B cell (primary cell): ENCODE data around the gene COLQ. TPM values are rescaled to one million over a fixed set of nuclear protein-coding genes. Genes with fewer than 3 reads are reported as not detected.

Experiments used
- ATAC-seq: fragments of 200-7000 bp; cut with Tn5 transposase; one replicate; pipeline ENCODE4 v1.10.0; 2021; ENCODE audit warnings: low read depth, mild to moderate bottlenecking, moderate number of reproducible peaks, moderate library complexity
- CTCF ChIA-PET: fragments of 350-600 bp; sonication (Branson Sonifier 250); formaldehyde crosslinking; loops from one replicate; lab custom pipeline; 2021; ENCODE audit warnings: antibody characterized with exemption, inconsistent platforms; lab: Charles Lee
- POLR2A ChIA-PET: fragments of 350-600 bp; sonication (Branson Sonifier 250); formaldehyde crosslinking; loops from one replicate; lab custom pipeline; 2021; ENCODE audit warnings: antibody characterized with exemption; lab: Charles Lee
- DNase-seq: peaks from one replicate; pipeline ENCODE4 v3.0.0; 2013
- H2AFZ ChIP-seq: 2 replicates; pipeline ENCODE4 v1.6.1; 2012; ENCODE audit warnings: mild to moderate bottlenecking, low read depth, low read length; ENCODE audit not compliant: insufficient read depth, poor library complexity, severe bottlenecking
- H3K27ac ChIP-seq, 2 donors: 1 replicate in 1 of 2; 2 replicates in 1 of 2; pipeline ENCODE4 v1.5.1; 2012 to 2013; ENCODE audit warnings: low read length in 2 of 2, mild to moderate bottlenecking in 2 of 2, moderate library complexity in 1 of 2
- H3K27me3 ChIP-seq, 4 experiments: fragments of 200-600 bp in 1 of 4; sonication (generic) in 1 of 4; replicated peaks in 1 of 4; 1 replicate in 2 of 4; 2 replicates in 2 of 4; pipeline versions ENCODE4 v1.6.1 to v1.7.0; 2013 to 2016; ENCODE audit warnings: low read length in 3 of 4, mild to moderate bottlenecking in 2 of 4, mixed read lengths in 1 of 4, moderate library complexity in 1 of 4; ENCODE audit not compliant: insufficient read depth in 4 of 4, control insufficient read depth in 3 of 4; ENCODE audit errors: control extremely low read depth in 1 of 4
- H3K36me3 ChIP-seq, 2 experiments: replicated peaks in 1 of 2; 1 replicate in 1 of 2; 2 replicates in 1 of 2; pipeline versions ENCODE4 v1.6.1 to v1.7.1; 2013; ENCODE audit warnings: low read length in 1 of 2; ENCODE audit not compliant: insufficient read depth in 2 of 2, control insufficient read depth in 1 of 2; ENCODE audit errors: control extremely low read depth in 1 of 2, extremely low read depth in 1 of 2
- H3K4me1 ChIP-seq, 2 donors: fragments of 200-600 bp in 1 of 2; sonication (generic) in 1 of 2; 1 replicate in 1 of 2; 2 replicates in 1 of 2; pipeline versions ENCODE4 v1.5.1 to v1.6.1; 2013 to 2017; ENCODE audit warnings: low read length in 2 of 2; ENCODE audit not compliant: control insufficient read depth in 2 of 2, insufficient read depth in 2 of 2
- H3K4me2 ChIP-seq: replicated peaks from 2 replicates; pipeline ENCODE3; 2012; ENCODE audit warnings: mild to moderate bottlenecking, low read depth, low read length; ENCODE audit not compliant: poor library complexity, severe bottlenecking
- H3K4me3 ChIP-seq, 5 experiments: fragments of 200-600 bp in 1 of 5; sonication (generic) in 1 of 5; 1 replicate in 3 of 5; 2 replicates in 2 of 5; pipeline versions ENCODE4 v1.5.1 to v1.7.0; 2011 to 2016; ENCODE audit warnings: low read length in 4 of 5, mild to moderate bottlenecking in 4 of 5, low read depth in 2 of 5, control low read depth in 1 of 5, moderate library complexity in 1 of 5; ENCODE audit not compliant: insufficient read depth in 1 of 5; ENCODE audit errors: control extremely low read depth in 1 of 5, extremely low read depth in 1 of 5
- H3K79me2 ChIP-seq: fragments of 200-600 bp; sonication (generic); one replicate; pipeline ENCODE4 v1.6.0; 2016; ENCODE audit warnings: low read length; ENCODE audit not compliant: control insufficient read depth, insufficient read depth
- H3K9ac ChIP-seq: fragments of 200-600 bp; sonication (generic); 2 replicates; pipeline ENCODE4 v1.6.1; 2017; ENCODE audit warnings: mild to moderate bottlenecking, low read length, moderate library complexity
- H3K9me3 ChIP-seq, 3 donors: one replicate each; pipeline versions ENCODE4 v1.6.1 to v1.7.1; 2013; ENCODE audit warnings: low read length in 2 of 3; ENCODE audit not compliant: control insufficient read depth in 2 of 3, insufficient read depth in 1 of 3; ENCODE audit errors: control extremely low read depth in 1 of 3
- H4K20me1 ChIP-seq: 2 replicates; pipeline ENCODE4 v1.6.0; 2012; ENCODE audit warnings: mild to moderate bottlenecking, low read length; ENCODE audit not compliant: insufficient read depth, control insufficient read depth, poor library complexity, severe bottlenecking
- H3K27ac Mint-ChIP-seq: one replicate; pipeline ENCODE4 v1.8.0; 2021; ENCODE audit warnings: mixed read lengths
- H3K27me3 Mint-ChIP-seq: one replicate; pipeline ENCODE4 v1.8.0; 2021; ENCODE audit warnings: mixed read lengths
- H3K4me1 Mint-ChIP-seq: one replicate; pipeline ENCODE4 v1.8.0; 2021; ENCODE audit warnings: mixed read lengths
- H3K4me3 Mint-ChIP-seq: one replicate; pipeline ENCODE4 v1.8.0; 2021; ENCODE audit warnings: mixed read lengths
- H3K9me3 Mint-ChIP-seq: one replicate; pipeline ENCODE4 v1.8.0; 2022; ENCODE audit warnings: mixed read lengths; ENCODE audit not compliant: insufficient read depth
- CTCF ChIP-seq: fragments of 200-600 bp; IDR thresholded peaks from one replicate; pipeline ENCODE4 v1.8.0; 2022; ENCODE audit warnings: antibody characterized with exemption, mild to moderate bottlenecking
- EZH2 ChIP-seq: IDR thresholded peaks from 2 replicates; pipeline ENCODE4 v1.6.1; 2012; ENCODE audit warnings: borderline replicate concordance, low read depth, mild to moderate bottlenecking, moderate library complexity, low read length; ENCODE audit not compliant: insufficient read depth, poor library complexity, severe bottlenecking
- WGBS: methylation state at CpG from one replicate; pipeline ENCODE4 v1.1.5; 2013; ENCODE audit warnings: missing lambda C conversion rate; ENCODE audit not compliant: insufficient coverage; 5-methylcytosine and 5-hydroxymethylcytosine counted together
- intact Hi-C: fragments of 100-400 bp; cut with micrococcal nuclease; formaldehyde crosslinking; loops from one replicate; pipeline ENCODE4 v1.10.0; 2022
- polyA plus RNA-seq: library from polyadenylated mRNA; depleted of rRNA; stranded (reverse); fragments of >200 nt; gene quantifications from 2 replicates; pipeline ENCODE4 v1.2.3, GENCODE V29; 2012
- total RNA-seq, 2 donors: library from RNA; stranded (reverse); fragments of 120-200 nt in 1 of 2; gene quantifications; 1 replicate in 1 of 2; 2 replicates in 1 of 2; pipeline versions ENCODE4 v1.2.3 to v1.2.4, GENCODE V29; 2013 to 2022

Gene COLQ
- total and polyA plus RNA-seq, 2 donors (not counting 1 experiment from before 2014, with no cell fraction given): 1.9 to 2.5 TPM

GRCh38 chr3:15495461-15496340 lies 25.8 kb downstream of the COLQ start:
- intact Hi-C loops: no loop called here
- Mint-ChIP-seq H3K27me3 (no peaks in the 10 kb centered on the region), H3K27ac (no peak overlapping the region), H3K4me1 (no peaks in the 10 kb centered on the region), H3K9me3 (no peaks in the 10 kb centered on the region), H3K4me3 (no peak overlapping the region)
- H3K4me1 ChIP-seq: no peaks in the 10 kb centered on the region
- H2AFZ ChIP-seq: no peak overlapping the region
- no peaks in the 10 kb centered on the region for H3K27me3 ChIP-seq
- WGBS: 100% methylated on average over 2 of the region's 9 CpGs
- no peak for DNase-seq
- CTCF ChIA-PET: interaction anchor here (1.5 kb wide), 1 partner anchor 61 kb away, joined by 3 read pairs; no protein-coding TSS in a partner anchor
- TF ChIP-seq CTCF (no peak), EZH2 (no peak)
- ATAC-seq: no peak
- no peak overlapping the region for H3K27ac ChIP-seq
- H3K9me3 ChIP-seq: no peaks in the 10 kb centered on the region
- no peak overlapping the region for H3K9ac ChIP-seq
- no peak overlapping the region for H3K4me2 ChIP-seq
- H4K20me1 ChIP-seq: no peaks in the 10 kb centered on the region
- POLR2A ChIA-PET: no interaction called here
- no peaks in the 10 kb centered on the region for H3K79me2 ChIP-seq
- no peaks in the 10 kb centered on the region for H3K36me3 ChIP-seq
- no peak overlapping the region for H3K4me3 ChIP-seq

GRCh38 chr3:15493436-15493835 lies 28.1 kb downstream of the COLQ start:
- Mint-ChIP-seq H3K9me3 (no peaks in the 10 kb centered on the region), H3K27ac (no peak overlapping the region), H3K27me3 (no peaks in the 10 kb centered on the region), H3K4me3 (no peak overlapping the region), H3K4me1 (no peaks in the 10 kb centered on the region)
- Histone ChIP-seq H4K20me1 (no peaks in the 10 kb centered on the region), H3K4me1 (no peaks in the 10 kb centered on the region), H3K27ac (no peak overlapping the region), H3K36me3 (no peaks in the 10 kb centered on the region), H2AFZ (no peak overlapping the region), H3K4me3 (no peak overlapping the region), H3K4me2 (no peak overlapping the region), H3K9me3 (no peaks in the 10 kb centered on the region), H3K27me3 (no peaks in the 10 kb centered on the region), H3K9ac (no peak overlapping the region), H3K79me2 (no peaks in the 10 kb centered on the region)
- ATAC-seq: no peak
- POLR2A ChIA-PET: no interaction called here
- TF ChIP-seq EZH2 (no peak), CTCF (no peak)
- CTCF ChIA-PET: no interaction called here
- WGBS: 97% methylated on average over 5 of the region's 5 CpGs
- intact Hi-C loops: no loop called here
- DNase-seq: no peak
